Uterus (tissue), 2 donors: ENCODE measurements around the gene MMEL1.

Source experiments
- POLR2A ChIP-seq, 2 donors: fragments of 450-650 bp; IDR thresholded peaks; one replicate each; pipeline ENCODE4 v1.6.1; 2016; ENCODE audit warnings: antibody characterized with exemption in 2 of 2, mild to moderate bottlenecking in 1 of 2, moderate library complexity in 1 of 2
- TF ChIP-seq, protein P1 (sequence below), 4 experiments: fragments of 200-600 bp in 2 of 4; fragments of 450-650 bp in 2 of 4; sonication (generic) in 2 of 4; IDR thresholded peaks; one replicate each; pipeline ENCODE4 v1.5.1; 2016 to 2019; ENCODE audit warnings: antibody characterized with exemption in 4 of 4, mild to moderate bottlenecking in 2 of 4, moderate library complexity in 1 of 4

- TF ChIP-seq, protein P1, sequence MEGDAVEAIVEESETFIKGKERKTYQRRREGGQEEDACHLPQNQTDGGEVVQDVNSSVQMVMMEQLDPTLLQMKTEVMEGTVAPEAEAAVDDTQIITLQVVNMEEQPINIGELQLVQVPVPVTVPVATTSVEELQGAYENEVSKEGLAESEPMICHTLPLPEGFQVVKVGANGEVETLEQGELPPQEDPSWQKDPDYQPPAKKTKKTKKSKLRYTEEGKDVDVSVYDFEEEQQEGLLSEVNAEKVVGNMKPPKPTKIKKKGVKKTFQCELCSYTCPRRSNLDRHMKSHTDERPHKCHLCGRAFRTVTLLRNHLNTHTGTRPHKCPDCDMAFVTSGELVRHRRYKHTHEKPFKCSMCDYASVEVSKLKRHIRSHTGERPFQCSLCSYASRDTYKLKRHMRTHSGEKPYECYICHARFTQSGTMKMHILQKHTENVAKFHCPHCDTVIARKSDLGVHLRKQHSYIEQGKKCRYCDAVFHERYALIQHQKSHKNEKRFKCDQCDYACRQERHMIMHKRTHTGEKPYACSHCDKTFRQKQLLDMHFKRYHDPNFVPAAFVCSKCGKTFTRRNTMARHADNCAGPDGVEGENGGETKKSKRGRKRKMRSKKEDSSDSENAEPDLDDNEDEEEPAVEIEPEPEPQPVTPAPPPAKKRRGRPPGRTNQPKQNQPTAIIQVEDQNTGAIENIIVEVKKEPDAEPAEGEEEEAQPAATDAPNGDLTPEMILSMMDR (IDR thresholded peaks at IDR 0.05) = no peak
- TF ChIP-seq POLR2A (IDR thresholded peaks at IDR 0.05) = no peak
Observed at GRCh38 chr1:2567083-2567679, 65.6 kb downstream of the MMEL1 start.
